Ammon's horn (tissue), 1 donor: ENCODE data around the gene AGO4.
"Not testable (repeated sequence)": the region's sequence is repeated elsewhere in the genome, so short reads cannot be mapped to it uniquely, and the experiment has no call there.

Source experiments
- DNase-seq: peaks from one replicate; pipeline ENCODE4 v3.0.0-alpha.2; 2016; ENCODE audit warnings: low spot score

The AGO4 gene

GRCh38 chr1:35807614-35808449 lies at the start of gene AGO4:
Gene AGO4 (plus strand): TSS chr1:35808016. CDS start chr1:35808417, 401 bp downstream.
- DNase-seq: peak; percentile 67

GRCh38 chr1:35762141-35762540 lies 45.7 kb upstream of the AGO4 start:
- DNase-seq: no peak

GRCh38 chr1:35763201-35763600 lies 44.6 kb upstream of the AGO4 start:
- no peak for DNase-seq

- DNase-seq: no peak
These were observed 43.5 kb upstream of the AGO4 start for GRCh38 chr1:35764283-35764682.

GRCh38 chr1:35768350-35769187 lies 39.2 kb upstream of the AGO4 start:
- DNase-seq: no peak

GRCh38 chr1:35769188-35769758 lies 38.5 kb upstream of the AGO4 start:
- peak; percentile 80 for DNase-seq

- DNase-seq: no peak
These were observed 34.1 kb upstream of the AGO4 start for GRCh38 chr1:35773711-35774110.

- not testable (repeated sequence) for DNase-seq
These were observed 31.6 kb upstream of the AGO4 start for GRCh38 chr1:35776172-35776571.

GRCh38 chr1:35777109-35777508 lies 30.7 kb upstream of the AGO4 start:
- DNase-seq: no peak

- no peak for DNase-seq
These were observed 24.7 kb upstream of the AGO4 start for GRCh38 chr1:35783055-35783583.

GRCh38 chr1:35784364-35784763 lies 23.5 kb upstream of the AGO4 start:
- DNase-seq: not testable (repeated sequence)

GRCh38 chr1:35788139-35788538 lies 19.7 kb upstream of the AGO4 start:
- no peak for DNase-seq

GRCh38 chr1:35790670-35791069 lies 17.1 kb upstream of the AGO4 start:
- no peak for DNase-seq

GRCh38 chr1:35795295-35795694 lies 12.5 kb upstream of the AGO4 start:
- DNase-seq: no peak

- no peak for DNase-seq
These were observed 10.4 kb upstream of the AGO4 start for GRCh38 chr1:35797380-35797779.

- not testable (repeated sequence) for DNase-seq
These were observed 9.8 kb upstream of the AGO4 start for GRCh38 chr1:35798019-35798418.

- DNase-seq: not testable (repeated sequence)
These were observed 7.5 kb upstream of the AGO4 start for GRCh38 chr1:35800167-35800887.

GRCh38 chr1:35808450-35809113 lies 766 bp downstream of the AGO4 start:
- peak; percentile 60 for DNase-seq

GRCh38 chr1:35809114-35810095 lies 1.6 kb downstream of the AGO4 start:
- DNase-seq: no peak
